Neural progenitor cell (in vitro differentiated cells): ENCODE results near the gene CDH23.

ENCODE experiments used
- EZH2 ChIP-seq: fragments of 200-600 bp; sonication (generic); IDR thresholded peaks from 2 replicates; pipeline ENCODE4 v1.6.1; 2017; ENCODE audit warnings: antibody characterized with exemption, mild to moderate bottlenecking, moderate library complexity
- EZH2phosphoT487 ChIP-seq: fragments of 200-600 bp; sonication (generic); IDR thresholded peaks from 2 replicates; pipeline ENCODE4 v1.6.1; 2017; ENCODE audit warnings: antibody characterized with exemption
- TF ChIP-seq, protein P1 (sequence below): fragments of 200-600 bp; sonication (generic); IDR thresholded peaks from 2 replicates; pipeline ENCODE4 v1.5.1; 2017; ENCODE audit warnings: antibody characterized with exemption, mild to moderate bottlenecking

DNA sequence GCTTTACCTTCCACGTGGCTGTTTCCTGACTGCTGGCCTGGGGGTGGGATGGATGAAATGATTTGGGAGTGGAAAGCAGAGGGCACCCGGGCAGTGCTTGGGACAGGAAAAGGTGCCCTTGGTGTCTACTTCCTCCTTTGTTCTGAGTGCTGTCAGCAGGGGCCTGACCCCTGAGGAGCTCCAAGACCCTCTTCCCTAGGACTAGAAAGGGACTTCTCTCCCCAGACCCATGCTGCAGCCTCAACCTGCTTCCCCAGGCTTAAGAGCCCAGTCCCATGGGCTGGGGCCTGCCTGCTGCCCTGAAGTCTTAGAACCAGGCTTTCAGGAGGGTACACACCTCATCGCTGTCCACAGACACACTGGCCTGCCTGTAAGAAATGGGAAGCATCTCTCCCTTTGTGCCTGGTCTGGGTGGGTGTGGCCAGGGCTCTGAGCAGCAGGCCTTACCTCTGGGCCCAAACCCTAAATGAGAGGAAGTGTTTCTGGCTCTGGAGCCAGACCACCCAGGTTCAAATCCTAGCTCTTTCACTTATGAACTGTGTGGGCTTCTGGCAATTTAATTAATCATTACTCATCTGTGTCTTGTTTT is 12.9 kb downstream of the CDH23 start:
- TF ChIP-seq, protein P1, sequence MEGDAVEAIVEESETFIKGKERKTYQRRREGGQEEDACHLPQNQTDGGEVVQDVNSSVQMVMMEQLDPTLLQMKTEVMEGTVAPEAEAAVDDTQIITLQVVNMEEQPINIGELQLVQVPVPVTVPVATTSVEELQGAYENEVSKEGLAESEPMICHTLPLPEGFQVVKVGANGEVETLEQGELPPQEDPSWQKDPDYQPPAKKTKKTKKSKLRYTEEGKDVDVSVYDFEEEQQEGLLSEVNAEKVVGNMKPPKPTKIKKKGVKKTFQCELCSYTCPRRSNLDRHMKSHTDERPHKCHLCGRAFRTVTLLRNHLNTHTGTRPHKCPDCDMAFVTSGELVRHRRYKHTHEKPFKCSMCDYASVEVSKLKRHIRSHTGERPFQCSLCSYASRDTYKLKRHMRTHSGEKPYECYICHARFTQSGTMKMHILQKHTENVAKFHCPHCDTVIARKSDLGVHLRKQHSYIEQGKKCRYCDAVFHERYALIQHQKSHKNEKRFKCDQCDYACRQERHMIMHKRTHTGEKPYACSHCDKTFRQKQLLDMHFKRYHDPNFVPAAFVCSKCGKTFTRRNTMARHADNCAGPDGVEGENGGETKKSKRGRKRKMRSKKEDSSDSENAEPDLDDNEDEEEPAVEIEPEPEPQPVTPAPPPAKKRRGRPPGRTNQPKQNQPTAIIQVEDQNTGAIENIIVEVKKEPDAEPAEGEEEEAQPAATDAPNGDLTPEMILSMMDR = no peak
- TF ChIP-seq EZH2phosphoT487 (no peak), EZH2 (no peak)
